HG03103 (cell line): Measurements from ENCODE around the gene PDGFRA.
"Not testable (repeated sequence)": the region's sequence is repeated elsewhere in the genome, so short reads cannot be mapped to it uniquely, and the experiment has no call there.

ENCODE experiments used
- ATAC-seq: cut with Tn5 transposase; IDR thresholded peaks from one replicate; pipeline ENCODE4 v1.9.1; 2021; ENCODE audit warnings: low read depth; ENCODE audit not compliant: unreplicated experiment

Gene PDGFRA

DNA sequence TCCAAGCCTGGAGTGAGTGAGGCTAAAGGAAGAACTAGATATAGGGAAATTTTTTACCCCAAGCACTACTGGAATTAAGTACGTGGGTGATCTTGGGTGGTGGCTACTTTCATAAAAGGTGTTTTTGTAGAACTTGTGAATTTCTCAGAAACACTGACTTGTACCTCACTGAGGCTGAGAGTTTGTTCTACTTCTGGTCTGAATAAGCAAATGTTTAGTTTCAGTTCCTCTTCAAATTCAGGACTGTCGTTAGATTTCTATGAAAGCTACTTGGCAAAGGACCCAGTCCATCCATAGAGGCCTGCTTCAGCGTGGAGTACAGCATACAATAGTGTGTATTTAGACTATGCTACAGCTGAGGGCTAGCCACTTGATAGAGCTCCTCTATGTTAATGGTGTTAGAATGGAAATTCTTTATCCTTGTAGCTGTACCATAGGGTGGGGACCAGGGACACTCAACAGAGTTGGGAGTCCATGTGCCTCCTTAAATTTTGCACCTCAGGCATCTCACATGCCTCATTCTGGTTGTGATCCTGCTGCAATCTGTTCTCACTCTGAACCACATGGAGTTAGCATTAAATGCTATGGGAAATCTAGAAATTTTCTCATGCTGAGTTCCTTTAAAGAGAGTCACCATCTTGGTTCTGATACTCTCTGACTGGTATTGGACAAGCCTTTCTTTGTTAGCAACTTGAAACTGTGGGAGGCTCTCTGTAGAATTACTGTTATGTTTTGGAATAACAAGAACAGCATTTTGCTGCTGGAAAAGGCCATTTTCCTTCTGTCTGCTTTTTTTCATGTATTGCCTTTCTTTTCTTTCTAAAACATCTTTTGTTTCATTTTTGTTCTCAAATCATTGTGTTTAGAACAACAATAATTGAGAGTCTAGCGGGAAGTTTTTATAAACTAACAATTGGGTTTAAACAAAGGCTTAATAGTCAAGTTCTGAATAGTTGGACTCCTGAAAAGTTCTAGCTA is 86.8 kb downstream of the PDGFRA start:
- ATAC-seq: peak; percentile 97

DNA sequence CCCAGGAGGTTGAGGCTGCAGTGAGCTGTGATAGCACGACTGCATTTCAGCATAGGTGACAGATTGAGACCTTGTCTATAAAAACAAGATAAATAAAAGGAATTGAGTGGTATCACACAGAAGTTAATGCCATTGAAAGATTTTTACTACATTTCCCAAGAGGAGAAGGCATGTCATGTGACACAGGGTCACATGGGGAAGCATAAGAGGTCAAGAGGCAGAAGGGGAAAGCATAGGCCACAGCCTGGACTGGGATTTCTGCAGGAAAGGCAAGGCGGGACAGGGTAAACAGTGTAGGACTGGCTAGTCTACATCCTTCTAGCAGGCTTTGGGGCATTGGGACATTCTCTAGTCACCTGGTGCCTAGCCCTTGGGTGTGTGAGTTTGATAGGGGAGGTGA is 88.6 kb downstream of the PDGFRA start:
- ATAC-seq: no peak

DNA sequence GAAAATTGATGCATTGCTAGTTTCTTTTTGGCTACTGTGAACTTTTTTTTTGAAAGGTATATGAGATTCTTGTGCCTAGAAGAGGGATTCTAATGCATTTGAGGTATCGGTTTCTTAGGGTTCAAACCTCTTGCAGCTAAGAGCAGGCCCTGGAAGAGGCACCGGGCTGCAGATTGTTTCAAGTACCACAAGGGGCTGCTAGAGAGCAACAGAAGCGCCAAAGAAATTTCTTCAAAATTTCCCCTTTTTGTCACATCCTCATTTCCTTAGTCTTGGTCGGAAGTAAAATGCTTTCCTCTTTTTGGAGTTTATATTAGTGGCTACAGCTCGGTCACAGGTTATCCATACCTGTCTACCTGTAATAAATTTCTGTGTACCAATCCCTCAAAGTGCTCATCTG is 89.8 kb downstream of the PDGFRA start:
- ATAC-seq: no peak

DNA sequence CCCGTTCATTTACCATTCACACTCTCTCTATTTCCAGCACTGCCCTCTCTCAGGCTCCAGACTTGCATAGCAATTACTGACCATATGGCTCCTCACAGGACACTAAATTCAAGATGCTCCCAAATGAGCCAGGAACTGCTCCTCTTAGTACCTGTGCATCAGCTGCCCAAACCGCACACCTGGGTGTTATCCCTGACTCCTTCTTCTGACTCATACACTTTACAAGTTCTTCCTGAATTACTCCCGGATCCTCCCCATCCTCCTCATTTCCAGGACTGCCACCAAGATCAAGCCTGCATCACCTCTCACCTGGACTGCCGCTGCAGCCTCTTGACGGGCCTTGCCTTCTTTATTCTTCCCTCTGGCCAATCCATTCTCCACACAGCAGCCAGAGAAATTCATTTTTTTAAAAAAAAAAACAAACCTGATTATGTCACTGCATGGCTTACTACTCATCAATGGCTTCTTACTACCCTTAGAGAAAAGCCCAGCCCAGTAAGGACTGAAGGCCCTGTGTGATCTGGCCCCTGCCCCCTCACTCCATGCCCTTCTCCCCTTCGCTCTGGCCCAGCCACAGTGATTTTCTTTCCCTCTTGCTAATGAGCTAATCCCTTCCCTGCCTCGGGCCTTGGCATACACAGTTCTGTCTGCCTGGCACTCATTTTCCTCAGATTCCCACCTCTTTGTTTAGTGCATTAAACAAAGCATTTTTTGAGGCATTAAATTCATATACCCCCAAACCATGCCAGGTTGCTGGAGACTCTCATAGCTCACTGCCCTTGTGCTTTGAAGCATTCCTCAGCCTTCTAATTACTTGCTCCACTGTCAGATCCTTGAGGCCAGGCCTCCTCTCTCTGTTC is 92.0 kb downstream of the PDGFRA start:
- no peak for ATAC-seq

DNA sequence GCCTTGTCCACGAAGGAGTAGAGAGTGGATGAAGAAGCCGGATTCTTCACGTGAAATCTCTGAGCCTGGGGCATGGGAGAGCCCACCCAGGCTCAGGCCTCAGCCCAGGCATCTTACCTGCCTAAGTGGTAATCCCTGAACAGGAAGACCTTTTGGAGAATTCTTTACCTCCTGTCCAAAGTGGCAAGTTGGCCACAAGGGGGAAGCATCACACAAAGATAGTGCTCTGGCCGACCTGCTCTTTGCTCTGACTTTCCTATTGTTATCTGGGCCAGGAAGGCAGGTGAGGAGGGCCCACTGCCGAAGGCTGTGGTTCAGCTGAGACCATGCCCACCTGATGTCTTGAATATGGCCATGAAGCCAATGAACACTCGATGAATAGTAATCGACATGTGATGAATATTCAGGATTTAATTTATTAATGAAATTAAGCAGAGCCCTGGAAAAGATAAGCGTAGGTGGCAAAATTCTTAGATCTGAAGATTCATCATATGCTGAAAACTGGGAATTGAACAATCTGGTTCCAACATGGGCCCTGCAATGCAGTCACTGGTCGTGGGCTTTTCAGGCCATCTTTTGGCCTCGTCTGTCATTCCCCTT is 93.8 kb downstream of the PDGFRA start:
- ATAC-seq: peak; percentile 75

DNA sequence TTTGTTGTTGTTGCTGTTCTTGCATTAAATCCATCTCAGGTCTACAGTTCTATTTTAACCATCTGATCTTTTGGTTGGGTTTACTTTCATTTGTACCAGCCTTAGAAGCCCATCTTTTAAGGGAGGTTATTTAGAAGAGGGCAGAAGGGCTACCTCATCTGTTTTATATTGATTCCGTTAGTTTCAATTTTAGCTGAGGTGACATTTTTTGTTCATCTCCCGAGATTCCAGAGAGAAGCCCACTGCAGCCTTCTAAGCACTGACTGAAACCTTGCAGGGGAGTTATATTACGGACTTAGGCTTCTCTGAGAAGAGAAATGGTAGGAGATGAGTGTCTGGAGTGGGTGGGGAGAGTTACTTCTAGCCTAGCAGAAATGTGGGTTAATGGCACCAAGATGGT is 101.8 kb downstream of the PDGFRA start:
- no peak for ATAC-seq

DNA sequence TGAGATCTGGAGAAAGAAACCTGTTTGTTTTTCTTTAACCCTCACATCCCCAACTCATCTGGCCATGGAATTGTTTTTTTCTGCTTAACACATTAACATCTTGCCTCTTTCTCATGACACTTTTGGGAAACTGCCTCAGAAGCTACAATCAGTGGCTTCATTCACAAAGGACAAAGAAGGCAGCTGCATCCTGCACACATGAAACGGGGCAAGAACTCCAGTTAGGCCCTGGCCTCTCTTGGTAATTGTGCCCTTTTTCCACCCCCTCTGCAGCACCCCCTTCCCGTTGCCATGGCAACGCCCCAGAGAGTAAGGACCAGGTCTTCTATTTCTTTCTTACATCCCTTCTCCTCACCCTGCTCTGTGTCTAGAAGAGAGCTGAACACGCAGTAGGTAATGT is 103.4 kb downstream of the PDGFRA start:
- ATAC-seq: no peak

DNA sequence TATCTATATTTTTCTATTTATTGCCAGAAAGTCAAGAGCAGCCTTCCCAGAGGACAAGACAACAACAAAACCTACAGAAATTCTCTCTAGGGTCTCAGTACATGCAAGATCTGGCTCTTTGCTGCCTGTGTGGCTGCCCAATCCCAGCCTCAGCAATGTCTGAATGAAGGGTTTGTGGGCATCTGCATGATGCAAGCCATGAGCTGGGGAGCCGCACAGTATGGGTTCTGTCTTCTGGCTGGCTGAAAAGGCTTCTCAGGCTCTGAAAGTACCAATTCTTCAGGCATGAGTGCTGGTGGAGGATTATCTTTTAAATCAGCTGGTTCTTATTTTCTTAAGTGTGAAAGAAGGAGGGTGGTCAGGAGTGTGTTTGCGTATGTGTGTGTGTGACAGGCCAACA is 104.6 kb downstream of the PDGFRA start:
- no peak for ATAC-seq

DNA sequence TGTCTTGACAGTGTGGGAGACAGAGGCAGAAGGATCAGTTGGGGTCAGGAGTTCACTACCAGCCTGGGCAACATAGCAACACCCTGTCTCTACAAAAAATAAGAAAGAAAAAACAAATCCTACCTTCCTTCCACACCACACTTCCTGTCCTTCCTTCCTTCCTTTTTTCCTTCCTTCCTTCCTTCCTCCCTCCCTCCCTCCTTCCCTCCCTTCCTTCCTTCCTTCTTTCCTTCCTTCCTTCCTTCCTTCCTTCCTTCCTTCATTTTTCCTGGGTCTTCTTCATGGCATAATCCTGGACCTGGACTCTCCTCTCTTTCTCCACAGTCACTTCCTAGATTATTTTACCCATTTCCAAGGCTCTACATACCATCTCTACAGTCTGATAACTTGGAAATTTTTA is 105.7 kb downstream of the PDGFRA start:
- not testable (repeated sequence) for ATAC-seq

DNA sequence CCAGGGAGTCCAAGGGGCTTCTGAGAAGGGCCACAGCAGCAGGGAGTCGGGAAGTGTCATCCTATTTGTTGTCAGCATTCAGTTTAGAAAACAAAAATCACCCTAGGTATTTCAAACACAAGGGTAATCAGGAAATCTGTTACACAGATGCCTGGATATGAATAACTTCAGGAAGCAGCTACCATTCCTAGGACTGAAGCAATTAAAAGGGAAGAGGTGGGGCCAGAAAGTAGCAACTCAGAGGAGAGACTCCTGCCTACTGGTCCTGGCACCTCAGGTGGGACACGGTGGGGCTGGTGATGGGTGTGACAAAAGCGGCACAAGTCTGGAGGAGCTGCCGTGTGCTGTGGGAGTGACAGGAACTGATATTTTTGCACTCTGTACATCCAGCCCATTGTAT is 107.9 kb downstream of the PDGFRA start:
- ATAC-seq: no peak

DNA sequence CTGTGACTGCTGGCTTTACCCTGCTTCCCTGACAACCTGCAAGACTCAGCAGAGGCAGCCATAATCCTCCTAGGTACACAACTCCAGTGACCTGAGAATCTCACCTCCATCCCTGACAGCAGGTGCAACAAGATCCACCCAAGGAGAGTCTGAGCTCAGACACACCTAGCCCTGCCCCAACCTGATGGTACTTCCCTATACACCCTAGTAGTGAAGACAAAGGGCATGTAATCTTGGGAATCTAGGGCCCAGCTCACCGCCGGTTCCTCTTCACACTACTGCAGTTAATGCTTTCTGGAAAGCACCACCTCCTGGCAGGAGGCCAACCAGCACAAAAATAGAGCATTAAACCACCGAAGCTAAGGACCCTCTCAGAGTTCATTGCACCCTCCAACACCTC is 113.0 kb downstream of the PDGFRA start:
- not testable (repeated sequence) for ATAC-seq
